PC-9 (cell line): ENCODE results near the gene AUTS2. TPM values are rescaled to one million over a fixed set of nuclear protein-coding genes. Genes with fewer than 3 reads are reported as not detected.

Source experiments
- BruUV-seq: library from RNA; stranded (reverse); fragments of 400-500 nt; replicated peaks from 2 replicates; lab custom pipeline; 2021; lab: Mats Ljungman, UMichigan
- CTCF ChIA-PET: fragments of 300-600 bp; sonication (Branson Sonifier 250); formaldehyde crosslinking; loops from one replicate; lab custom pipeline; 2022; ENCODE audit warnings: antibody characterized with exemption; lab: Charles Lee
- POLR2A ChIA-PET: fragments of 300-600 bp; sonication (Branson Sonifier 250); formaldehyde crosslinking; loops from one replicate; lab custom pipeline; 2022; ENCODE audit warnings: antibody characterized with exemption; ENCODE audit not compliant: unreplicated experiment; lab: Charles Lee
- DNase-seq, 2 experiments: peaks; one replicate each; pipeline versions ENCODE4 v3.0.0 to v3.0.0-alpha.2; 2015 to 2022; ENCODE audit warnings: mixed read lengths in 1 of 2
- H2AFZ ChIP-seq: fragments of 200-600 bp; sonication (generic); 2 replicates; pipeline ENCODE4 v1.8.1; 2017; ENCODE audit warnings: antibody characterized with exemption
- H3F3A ChIP-seq: fragments of 200-600 bp; sonication (generic); 2 replicates; pipeline ENCODE4 v1.8.1; 2017; ENCODE audit warnings: antibody characterized with exemption, mild to moderate bottlenecking, low read depth; ENCODE audit not compliant: insufficient read depth
- H3K27ac ChIP-seq: fragments of 200-600 bp; sonication (generic); 2 replicates; pipeline ENCODE4 v1.6.1; 2016; ENCODE audit warnings: mixed run types
- H3K27me3 ChIP-seq: fragments of 200-600 bp; sonication (generic); 2 replicates; pipeline ENCODE4 v1.6.1; 2016; ENCODE audit warnings: low read depth, mixed run types; ENCODE audit not compliant: insufficient read depth
- H3K36me3 ChIP-seq: fragments of 200-600 bp; sonication (generic); 2 replicates; pipeline ENCODE4 v1.6.1; 2016; ENCODE audit warnings: low read depth, mixed run types
- H3K4me1 ChIP-seq: fragments of 200-600 bp; sonication (generic); replicated peaks from 2 replicates; pipeline ENCODE4 v1.6.1; 2016; ENCODE audit warnings: mixed run types; ENCODE audit not compliant: insufficient read depth
- H3K4me2 ChIP-seq: fragments of 200-600 bp; sonication (generic); 2 replicates; pipeline ENCODE4 v1.6.1; 2017; ENCODE audit warnings: mixed run types
- H3K4me3 ChIP-seq: fragments of 200-600 bp; sonication (generic); 2 replicates; pipeline ENCODE4 v1.6.1; 2016; ENCODE audit warnings: mixed run types
- H3K79me2 ChIP-seq: fragments of 200-600 bp; sonication (generic); 2 replicates; pipeline ENCODE4 v1.6.1; 2017; ENCODE audit warnings: low read depth, mixed run types
- H3K9me2 ChIP-seq: fragments of 200-600 bp; sonication (generic); 2 replicates; pipeline ENCODE4 v1.8.1; 2017; ENCODE audit warnings: mild to moderate bottlenecking; ENCODE audit not compliant: insufficient read depth
- H3K9me3 ChIP-seq: fragments of 200-600 bp; sonication (generic); 2 replicates; pipeline ENCODE4 v1.8.1; 2016; ENCODE audit warnings: low read depth; ENCODE audit not compliant: insufficient read depth
- H4K20me1 ChIP-seq: fragments of 200-600 bp; sonication (generic); 2 replicates; pipeline ENCODE4 v1.8.1; 2017; ENCODE audit not compliant: insufficient read depth
- EZH2 ChIP-seq: fragments of 200-600 bp; sonication (generic); IDR thresholded peaks from 2 replicates; pipeline ENCODE4 v1.8.0; 2017; ENCODE audit warnings: antibody characterized with exemption, low read depth
- intact Hi-C: fragments of 100-400 bp; cut with micrococcal nuclease; formaldehyde crosslinking; loops from one replicate; pipeline ENCODE4 v1.10.0; 2022; ENCODE audit not compliant: unreplicated experiment
- total RNA-seq: library from RNA; stranded (reverse); gene quantifications from 2 replicates; pipeline ENCODE4 v1.2.3, GENCODE V29; 2021
- TF ChIP-seq, protein P1 (sequence below): fragments of 200-600 bp; sonication (generic); conservative IDR thresholded peaks from 2 replicates; pipeline ENCODE4 v1.6.1; 2017; ENCODE audit warnings: mixed run types, antibody characterized with exemption, mild to moderate bottlenecking, moderate library complexity

Gene AUTS2
- total RNA-seq, 1 experiment from 2014 or later = not detected

GRCh38 chr7:70325509-70326101 is 727.3 kb downstream of the AUTS2 start:
- H3K4me1 ChIP-seq = no peaks in the 10 kb centered on the region
- no peaks in the 10 kb centered on the region for H3K27me3 ChIP-seq
- H3K9me3 ChIP-seq = no peaks in the 10 kb centered on the region
- no peak overlapping the region for H3K4me3 ChIP-seq
- no peak overlapping the region for H3K27ac ChIP-seq
- no TSS peak for BruUV-seq
- no peaks in the 10 kb centered on the region for H3K36me3 ChIP-seq
- H3K4me2 ChIP-seq = no peak overlapping the region
- H3F3A ChIP-seq = no peaks in the 10 kb centered on the region
- TF ChIP-seq, protein P1, sequence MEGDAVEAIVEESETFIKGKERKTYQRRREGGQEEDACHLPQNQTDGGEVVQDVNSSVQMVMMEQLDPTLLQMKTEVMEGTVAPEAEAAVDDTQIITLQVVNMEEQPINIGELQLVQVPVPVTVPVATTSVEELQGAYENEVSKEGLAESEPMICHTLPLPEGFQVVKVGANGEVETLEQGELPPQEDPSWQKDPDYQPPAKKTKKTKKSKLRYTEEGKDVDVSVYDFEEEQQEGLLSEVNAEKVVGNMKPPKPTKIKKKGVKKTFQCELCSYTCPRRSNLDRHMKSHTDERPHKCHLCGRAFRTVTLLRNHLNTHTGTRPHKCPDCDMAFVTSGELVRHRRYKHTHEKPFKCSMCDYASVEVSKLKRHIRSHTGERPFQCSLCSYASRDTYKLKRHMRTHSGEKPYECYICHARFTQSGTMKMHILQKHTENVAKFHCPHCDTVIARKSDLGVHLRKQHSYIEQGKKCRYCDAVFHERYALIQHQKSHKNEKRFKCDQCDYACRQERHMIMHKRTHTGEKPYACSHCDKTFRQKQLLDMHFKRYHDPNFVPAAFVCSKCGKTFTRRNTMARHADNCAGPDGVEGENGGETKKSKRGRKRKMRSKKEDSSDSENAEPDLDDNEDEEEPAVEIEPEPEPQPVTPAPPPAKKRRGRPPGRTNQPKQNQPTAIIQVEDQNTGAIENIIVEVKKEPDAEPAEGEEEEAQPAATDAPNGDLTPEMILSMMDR = no peak
- TF ChIP-seq EZH2 = no peak
- CTCF ChIA-PET = no interaction called here
- no peak for DNase-seq
- no peaks in the 10 kb centered on the region for H4K20me1 ChIP-seq
- POLR2A ChIA-PET = no interaction called here
- H2AFZ ChIP-seq = no peak overlapping the region
- no peaks in the 10 kb centered on the region for H3K79me2 ChIP-seq
- intact Hi-C loops = no loop called here
- H3K9me2 ChIP-seq = no peaks in the 10 kb centered on the region

DNA sequence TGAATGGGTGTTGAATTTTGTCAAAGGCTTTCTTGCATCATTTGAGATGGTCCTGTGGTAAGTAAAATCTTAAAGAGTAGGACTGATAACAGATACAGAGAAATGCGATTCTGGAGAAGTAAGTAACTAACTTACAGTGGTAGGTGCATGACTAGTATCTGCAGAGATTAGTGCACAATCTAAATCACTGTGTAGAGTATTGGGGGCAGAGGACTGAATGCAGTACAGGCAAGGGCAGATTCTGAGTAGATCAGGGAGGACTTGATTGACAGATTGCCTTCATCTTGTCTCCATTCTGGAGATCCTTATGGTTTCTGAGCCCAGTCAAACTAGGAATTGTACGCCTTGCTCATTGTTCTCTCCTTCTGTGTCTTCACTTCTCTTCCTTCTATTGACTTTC is 736.0 kb downstream of the AUTS2 start:
- H3K9me2 ChIP-seq = no peaks in the 10 kb centered on the region
- intact Hi-C loops = no loop called here
- POLR2A ChIA-PET = interaction anchor here (0.7 kb wide), 1 partner anchor 20 kb away, joined by 4 read pairs; no protein-coding TSS in a partner anchor
- H2AFZ ChIP-seq = no peak overlapping the region
- H3F3A ChIP-seq = no peaks in the 10 kb centered on the region
- no TSS peak for BruUV-seq
- no peak overlapping the region for H3K27ac ChIP-seq
- CTCF ChIA-PET = no interaction called here
- H3K9me3 ChIP-seq = no peaks in the 10 kb centered on the region
- no peaks in the 10 kb centered on the region for H3K4me1 ChIP-seq
- no peaks in the 10 kb centered on the region for H3K79me2 ChIP-seq
- no peak overlapping the region for H3K4me2 ChIP-seq
- TF ChIP-seq, protein P1 = no peak
- TF ChIP-seq EZH2 = no peak
- H4K20me1 ChIP-seq = no peaks in the 10 kb centered on the region
- H3K36me3 ChIP-seq = no peaks in the 10 kb centered on the region
- no peak for DNase-seq
- H3K4me3 ChIP-seq = no peak overlapping the region
- no peaks in the 10 kb centered on the region for H3K27me3 ChIP-seq

DNA sequence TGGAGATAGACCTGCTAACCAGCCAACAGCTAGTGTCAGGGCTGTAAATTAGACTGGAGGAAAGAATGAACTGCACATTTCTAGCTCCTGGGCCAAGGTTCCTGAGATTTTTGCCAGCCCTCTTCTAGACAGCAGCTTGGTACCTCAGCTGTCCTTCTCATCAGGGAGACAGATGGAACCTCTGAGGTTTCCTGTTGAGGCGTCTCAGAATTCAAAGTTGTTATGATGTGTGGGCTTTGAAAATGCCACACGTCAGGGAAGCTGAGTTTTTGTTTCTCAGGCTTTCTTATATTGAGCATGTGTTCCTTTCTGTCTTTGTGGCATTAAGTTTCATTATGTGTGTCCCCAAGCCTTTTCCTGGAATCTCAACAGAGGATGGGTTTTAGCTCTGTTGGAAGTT is 736.6 kb downstream of the AUTS2 start:
- TF ChIP-seq, protein P1 = no peak
- TF ChIP-seq EZH2 = no peak
- ChIA-PET POLR2A (no interaction called here), CTCF (no interaction called here)
- Histone ChIP-seq H3K36me3 (no peaks in the 10 kb centered on the region), H3K27me3 (no peaks in the 10 kb centered on the region), H2AFZ (no peak overlapping the region), H3K9me2 (no peaks in the 10 kb centered on the region), H3K4me1 (no peaks in the 10 kb centered on the region), H3K4me2 (no peak overlapping the region), H3K4me3 (no peak overlapping the region), H3K9me3 (no peaks in the 10 kb centered on the region), H3K79me2 (no peaks in the 10 kb centered on the region), H3F3A (no peaks in the 10 kb centered on the region), H3K27ac (no peak overlapping the region), H4K20me1 (no peaks in the 10 kb centered on the region)
- BruUV-seq = no TSS peak
- intact Hi-C loops = no loop called here
- no peak for DNase-seq
